ENCODE measurements around the gene PTPRG. TPM values are rescaled to one million over a fixed set of nuclear protein-coding genes. Genes with fewer than 3 reads are reported as not detected.

Gene PTPRG
- total and polyA plus RNA-seq, 2 donors (not counting 1 experiment from before 2014, with no cell fraction given), result 67.0 to 97.9 TPM

DNA sequence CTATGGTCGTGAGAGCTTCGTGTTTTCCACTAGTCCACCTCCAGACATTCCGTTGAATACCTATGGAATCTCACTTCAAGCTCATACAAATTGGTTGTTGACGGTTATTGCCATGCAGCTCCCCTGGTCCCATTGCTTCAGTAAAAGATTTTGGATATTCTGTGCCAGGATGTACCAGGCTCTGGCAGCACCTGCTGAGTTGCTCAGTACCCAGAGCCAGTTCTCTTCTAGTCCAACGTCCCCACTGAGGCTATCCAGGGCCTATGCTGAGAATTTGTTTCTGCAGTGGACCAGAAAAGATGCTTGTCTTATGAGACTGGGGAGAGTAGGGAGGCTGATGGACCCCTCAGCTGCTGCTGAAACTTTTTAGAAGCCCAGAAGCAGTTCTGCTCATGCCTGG lies 533.1 kb downstream of the PTPRG start:
- no peak for DNase-seq (ENCODE audit: low read depth in 2 of 2)
- H3K79me2 ChIP-seq (ENCODE audit: control insufficient read depth, insufficient read depth, low read length), result no peaks in the 10 kb centered on the region
- H3K9ac ChIP-seq (ENCODE audit: insufficient read depth, low read length), result no peak overlapping the region
- no peaks in the 10 kb centered on the region for H3K9me3 ChIP-seq (ENCODE audit: control insufficient read depth, insufficient read depth, low read depth, low read length)
- no peak overlapping the region for H3K4me3 ChIP-seq (replicated peaks in 1 of 4; ENCODE audit: control extremely low read depth in 1 of 4, insufficient read depth in 1 of 4, low read depth in 3 of 4, low read length in 4 of 4)
- H3K36me3 ChIP-seq (ENCODE audit: control insufficient read depth, insufficient read depth, low read length), result no peaks in the 10 kb centered on the region
- no peaks in the 10 kb centered on the region for H3K4me1 ChIP-seq (ENCODE audit: control insufficient read depth, extremely low read depth, insufficient read depth, low read length)
- H2AFZ ChIP-seq (ENCODE audit: low read length), result no peak overlapping the region
- H3K27me3 ChIP-seq (ENCODE audit: control insufficient read depth, insufficient read depth, low read length), result no peaks in the 10 kb centered on the region
- no peak for TF ChIP-seq EZH2 (IDR thresholded peaks at IDR 0.05; ENCODE audit: low read length, missing control alignments)
- TF ChIP-seq, protein P1, sequence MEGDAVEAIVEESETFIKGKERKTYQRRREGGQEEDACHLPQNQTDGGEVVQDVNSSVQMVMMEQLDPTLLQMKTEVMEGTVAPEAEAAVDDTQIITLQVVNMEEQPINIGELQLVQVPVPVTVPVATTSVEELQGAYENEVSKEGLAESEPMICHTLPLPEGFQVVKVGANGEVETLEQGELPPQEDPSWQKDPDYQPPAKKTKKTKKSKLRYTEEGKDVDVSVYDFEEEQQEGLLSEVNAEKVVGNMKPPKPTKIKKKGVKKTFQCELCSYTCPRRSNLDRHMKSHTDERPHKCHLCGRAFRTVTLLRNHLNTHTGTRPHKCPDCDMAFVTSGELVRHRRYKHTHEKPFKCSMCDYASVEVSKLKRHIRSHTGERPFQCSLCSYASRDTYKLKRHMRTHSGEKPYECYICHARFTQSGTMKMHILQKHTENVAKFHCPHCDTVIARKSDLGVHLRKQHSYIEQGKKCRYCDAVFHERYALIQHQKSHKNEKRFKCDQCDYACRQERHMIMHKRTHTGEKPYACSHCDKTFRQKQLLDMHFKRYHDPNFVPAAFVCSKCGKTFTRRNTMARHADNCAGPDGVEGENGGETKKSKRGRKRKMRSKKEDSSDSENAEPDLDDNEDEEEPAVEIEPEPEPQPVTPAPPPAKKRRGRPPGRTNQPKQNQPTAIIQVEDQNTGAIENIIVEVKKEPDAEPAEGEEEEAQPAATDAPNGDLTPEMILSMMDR (conservative IDR thresholded peaks at IDR 0.05 in 1 of 2, IDR thresholded peaks at IDR 0.05 in 1 of 2; ENCODE audit: low read depth in 1 of 2, low read length in 2 of 2), result no peak
- no peaks in the 10 kb centered on the region for H4K20me1 ChIP-seq (ENCODE audit: control insufficient read depth, extremely low read depth, insufficient read depth, low read length)
- H3K27ac ChIP-seq (ENCODE audit: insufficient read depth, low read length), result no peak overlapping the region
- no peak overlapping the region for H3K4me2 ChIP-seq (ENCODE audit: extremely low read depth, insufficient read depth, low read length)

DNA sequence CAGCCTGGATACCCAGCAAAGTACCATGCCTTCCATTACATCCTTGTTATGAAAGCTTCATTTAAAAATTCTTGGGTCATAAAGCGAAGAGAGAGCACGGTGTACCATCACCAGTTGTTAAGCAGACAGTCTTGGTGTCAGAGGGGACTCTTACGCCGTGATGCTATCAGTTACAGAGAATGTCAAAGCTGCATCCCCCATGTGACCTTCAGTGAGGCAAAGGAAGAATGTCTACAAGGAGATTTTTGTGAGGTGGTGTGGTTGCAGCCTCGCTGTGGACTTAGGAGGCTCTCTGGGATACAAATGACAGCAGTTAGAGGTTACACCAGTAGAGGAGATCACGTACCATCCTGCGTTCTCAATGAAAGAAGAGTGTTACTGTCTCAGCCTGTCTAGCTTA lies 533.7 kb downstream of the PTPRG start:
- no peak for DNase-seq (ENCODE audit: low read depth in 2 of 2)

DNA sequence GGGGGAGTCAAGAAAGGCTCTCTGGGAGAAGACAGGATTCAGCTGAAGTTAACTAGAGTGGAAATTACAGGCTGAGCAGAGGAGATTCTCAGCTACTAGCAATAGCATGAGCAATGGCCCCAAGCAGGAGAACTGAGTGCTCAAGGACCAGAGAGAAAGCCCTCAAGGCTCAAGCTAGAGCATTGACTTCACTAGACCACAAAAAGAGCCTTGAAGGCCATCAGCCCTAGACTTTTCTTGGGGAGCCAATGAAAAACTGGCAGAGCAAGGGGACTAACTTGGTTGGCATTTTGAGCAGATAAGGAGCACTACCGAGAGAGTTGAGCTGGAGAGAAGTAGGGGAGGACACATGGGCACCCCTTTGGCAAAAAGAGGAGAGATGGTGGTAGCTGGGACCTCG lies 534.4 kb downstream of the PTPRG start:
- Histone ChIP-seq H4K20me1 (ENCODE audit: control insufficient read depth, extremely low read depth, insufficient read depth, low read length) (no peaks in the 10 kb centered on the region), H3K4me1 (ENCODE audit: control insufficient read depth, extremely low read depth, insufficient read depth, low read length) (no peaks in the 10 kb centered on the region), H3K79me2 (ENCODE audit: control insufficient read depth, insufficient read depth, low read length) (no peaks in the 10 kb centered on the region), H3K27ac (ENCODE audit: insufficient read depth, low read length) (no peak overlapping the region), H3K9ac (ENCODE audit: insufficient read depth, low read length) (no peak overlapping the region), H3K36me3 (ENCODE audit: control insufficient read depth, insufficient read depth, low read length) (no peaks in the 10 kb centered on the region), H3K27me3 (ENCODE audit: control insufficient read depth, insufficient read depth, low read length) (no peaks in the 10 kb centered on the region), H3K9me3 (ENCODE audit: control insufficient read depth, insufficient read depth, low read depth, low read length) (no peaks in the 10 kb centered on the region), H3K4me3 (replicated peaks in 1 of 4; ENCODE audit: control extremely low read depth in 1 of 4, insufficient read depth in 1 of 4, low read depth in 3 of 4, low read length in 4 of 4) (no peak overlapping the region), H2AFZ (ENCODE audit: low read length) (no peak overlapping the region), H3K4me2 (ENCODE audit: extremely low read depth, insufficient read depth, low read length) (no peak overlapping the region)
- TF ChIP-seq, protein P1 (conservative IDR thresholded peaks at IDR 0.05 in 1 of 2, IDR thresholded peaks at IDR 0.05 in 1 of 2; ENCODE audit: low read depth in 1 of 2, low read length in 2 of 2), result no peak
- no peak for TF ChIP-seq EZH2 (IDR thresholded peaks at IDR 0.05; ENCODE audit: low read length, missing control alignments)
- no peak for DNase-seq (ENCODE audit: low read depth in 2 of 2)

More for the DNA sequence above, 533.7 kb downstream of the PTPRG start:
- Histone ChIP-seq H2AFZ (ENCODE audit: low read length) (no peak overlapping the region), H3K36me3 (ENCODE audit: control insufficient read depth, insufficient read depth, low read length) (no peaks in the 10 kb centered on the region), H3K4me2 (ENCODE audit: extremely low read depth, insufficient read depth, low read length) (no peak overlapping the region), H4K20me1 (ENCODE audit: control insufficient read depth, extremely low read depth, insufficient read depth, low read length) (no peaks in the 10 kb centered on the region), H3K9me3 (ENCODE audit: control insufficient read depth, insufficient read depth, low read depth, low read length) (no peaks in the 10 kb centered on the region), H3K27ac (ENCODE audit: insufficient read depth, low read length) (no peak overlapping the region), H3K27me3 (ENCODE audit: control insufficient read depth, insufficient read depth, low read length) (no peaks in the 10 kb centered on the region), H3K79me2 (ENCODE audit: control insufficient read depth, insufficient read depth, low read length) (no peaks in the 10 kb centered on the region), H3K4me1 (ENCODE audit: control insufficient read depth, extremely low read depth, insufficient read depth, low read length) (no peaks in the 10 kb centered on the region), H3K9ac (ENCODE audit: insufficient read depth, low read length) (no peak overlapping the region), H3K4me3 (replicated peaks in 1 of 4; ENCODE audit: control extremely low read depth in 1 of 4, insufficient read depth in 1 of 4, low read depth in 3 of 4, low read length in 4 of 4) (no peak overlapping the region)
- TF ChIP-seq, protein P1 (conservative IDR thresholded peaks at IDR 0.05 in 1 of 2, IDR thresholded peaks at IDR 0.05 in 1 of 2; ENCODE audit: low read depth in 1 of 2, low read length in 2 of 2), result no peak
- no peak for TF ChIP-seq EZH2 (IDR thresholded peaks at IDR 0.05; ENCODE audit: low read length, missing control alignments)
